ENCODE results near the gene SASH3.
"Not testable (repeated sequence)": the region's sequence is repeated elsewhere in the genome, so short reads cannot be mapped to it uniquely, and the experiment has no call there.

The SASH3 gene

GRCh38 chrX:129779747-129780146 lies at the start of gene SASH3:
Gene SASH3 (plus strand): TSS chrX:129779949. CDS start chrX:129780098, 149 bp downstream.
- no peak for DNase-seq

GRCh38 chrX:129731228-129731627 lies 48.5 kb upstream of the SASH3 start:
- DNase-seq, result no peak

- no peak for DNase-seq
Measured at GRCh38 chrX:129732857-129733256, 46.9 kb upstream of the SASH3 start.

GRCh38 chrX:129733335-129733734 lies 46.4 kb upstream of the SASH3 start:
- DNase-seq, result no peak

GRCh38 chrX:129736491-129736890 lies 43.3 kb upstream of the SASH3 start:
- DNase-seq, result no peak

- no peak for DNase-seq
Measured at GRCh38 chrX:129737916-129738315, 41.8 kb upstream of the SASH3 start.

- DNase-seq, result no peak
Measured at GRCh38 chrX:129738466-129739308, 41.1 kb upstream of the SASH3 start, which contains the start of gene XPNPEP2. Gene XPNPEP2 (plus strand): TSS chrX:129738979. CDS start chrX:129739214, 235 bp downstream.

GRCh38 chrX:129739578-129739977 lies 40.2 kb upstream of the SASH3 start:
- no peak for DNase-seq

GRCh38 chrX:129741880-129742758 lies 37.6 kb upstream of the SASH3 start:
- DNase-seq, result no peak

GRCh38 chrX:129742759-129743152 lies 37.0 kb upstream of the SASH3 start:
- not testable (repeated sequence) for DNase-seq

GRCh38 chrX:129743821-129744220 lies 35.9 kb upstream of the SASH3 start:
- DNase-seq, result no peak

GRCh38 chrX:129744861-129745321 lies 34.9 kb upstream of the SASH3 start:
- no peak for DNase-seq

GRCh38 chrX:129746557-129747470 lies 32.9 kb upstream of the SASH3 start:
- no peak for DNase-seq

- DNase-seq, result no peak
Measured at GRCh38 chrX:129747533-129747932, 32.2 kb upstream of the SASH3 start.

- DNase-seq, result no peak
Measured at GRCh38 chrX:129748305-129748704, 31.4 kb upstream of the SASH3 start.

GRCh38 chrX:129749069-129749468 lies 30.7 kb upstream of the SASH3 start:
- no peak for DNase-seq

- DNase-seq, result no peak
Measured at GRCh38 chrX:129750971-129751370, 28.8 kb upstream of the SASH3 start.

- DNase-seq, result no peak
Measured at GRCh38 chrX:129754056-129755024, 25.4 kb upstream of the SASH3 start.

- DNase-seq, result no peak
Measured at GRCh38 chrX:129755779-129756650, 23.7 kb upstream of the SASH3 start.

- no peak for DNase-seq
Measured at GRCh38 chrX:129759576-129760061, 20.1 kb upstream of the SASH3 start.

Data from NCI-H1930 (cell line).